Right lobe of liver (tissue), 4 donors: Measurements from ENCODE around the gene VRK1.

Experiments
- POLR2A ChIP-seq: fragments of 450-650 bp; IDR thresholded peaks from one replicate; pipeline ENCODE4 v1.6.1; 2017; ENCODE audit warnings: antibody characterized with exemption, mild to moderate bottlenecking
- TF ChIP-seq, protein P1 (sequence below), 4 donors: fragments of 200-600 bp in 3 of 4; fragments of 450-650 bp in 1 of 4; IDR thresholded peaks; one replicate each; pipeline versions ENCODE4 v1.5.1 to v1.8.0; 2016 to 2022; ENCODE audit warnings: antibody characterized with exemption in 4 of 4, mild to moderate bottlenecking in 2 of 4
- donor health status: DM: no; HTN: no; CAD: no.
- donor health status: DM: no; HTN: no; CAD: no.
- donor health status: DM: no; HTN: yes; CAD: no.

DNA sequence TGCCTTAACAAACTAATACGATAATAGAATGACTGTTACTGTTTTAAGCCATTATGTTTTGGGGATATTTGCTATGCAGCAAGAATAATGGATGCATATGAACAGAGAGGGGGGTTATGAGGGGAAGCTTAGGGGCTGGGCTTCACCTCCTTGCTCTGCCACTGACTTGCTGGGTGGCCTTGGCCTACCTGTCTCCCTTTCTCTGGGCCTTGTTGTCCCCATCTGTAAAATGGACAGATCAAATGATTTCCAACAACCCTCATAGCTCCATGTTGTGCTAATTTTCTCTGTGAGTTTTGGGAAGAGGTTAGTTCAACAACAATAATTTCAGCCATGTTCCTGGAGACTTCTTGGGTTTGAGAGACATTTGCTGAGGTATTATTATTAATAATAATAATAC, 119.6 kb downstream of the VRK1 start:
- TF ChIP-seq, protein P1, sequence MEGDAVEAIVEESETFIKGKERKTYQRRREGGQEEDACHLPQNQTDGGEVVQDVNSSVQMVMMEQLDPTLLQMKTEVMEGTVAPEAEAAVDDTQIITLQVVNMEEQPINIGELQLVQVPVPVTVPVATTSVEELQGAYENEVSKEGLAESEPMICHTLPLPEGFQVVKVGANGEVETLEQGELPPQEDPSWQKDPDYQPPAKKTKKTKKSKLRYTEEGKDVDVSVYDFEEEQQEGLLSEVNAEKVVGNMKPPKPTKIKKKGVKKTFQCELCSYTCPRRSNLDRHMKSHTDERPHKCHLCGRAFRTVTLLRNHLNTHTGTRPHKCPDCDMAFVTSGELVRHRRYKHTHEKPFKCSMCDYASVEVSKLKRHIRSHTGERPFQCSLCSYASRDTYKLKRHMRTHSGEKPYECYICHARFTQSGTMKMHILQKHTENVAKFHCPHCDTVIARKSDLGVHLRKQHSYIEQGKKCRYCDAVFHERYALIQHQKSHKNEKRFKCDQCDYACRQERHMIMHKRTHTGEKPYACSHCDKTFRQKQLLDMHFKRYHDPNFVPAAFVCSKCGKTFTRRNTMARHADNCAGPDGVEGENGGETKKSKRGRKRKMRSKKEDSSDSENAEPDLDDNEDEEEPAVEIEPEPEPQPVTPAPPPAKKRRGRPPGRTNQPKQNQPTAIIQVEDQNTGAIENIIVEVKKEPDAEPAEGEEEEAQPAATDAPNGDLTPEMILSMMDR (IDR thresholded peaks at IDR 0.05): no peak
- TF ChIP-seq POLR2A: no peak
